A549 (cell line): Measurements from ENCODE around the gene IZUMO3. TPM values are rescaled to one million over a fixed set of nuclear protein-coding genes. Genes with fewer than 3 reads are reported as not detected.

Experiments
- ATAC-seq, 2 experiments: fragments of 200-7000 bp in 1 of 2; fragments of >200 bp in 1 of 2; cut with Nextera tagmentation in 1 of 2; cut with Tn5 transposase in 1 of 2; 3 replicates each; pipeline versions ENCODE4 v1.8.0 to v1.9.1; 2018 to 2020; ENCODE audit warnings: mild to moderate bottlenecking in 1 of 2, moderate library complexity in 1 of 2
- CTCF ChIA-PET: fragments of 300-600 bp; sonication (Branson Sonifier 250); formaldehyde crosslinking; extraction: SDS; loops from one replicate; lab custom pipeline; 2021; ENCODE audit warnings: antibody characterized with exemption, inconsistent platforms; lab: Yijun Ruan, JAX
- POLR2A ChIA-PET: fragments of 350-600 bp; formaldehyde crosslinking; extraction: SDS; loops from one replicate; lab custom pipeline; 2021; ENCODE audit warnings: antibody characterized with exemption, inconsistent platforms; lab: Yijun Ruan, JAX
- DNase-seq, 2 experiments: peaks; one replicate each; pipeline versions ENCODE4 v3.0.0 to v3.0.0-alpha.2; 2011 to 2016; ENCODE audit warnings: low read depth in 1 of 2, low spot score in 1 of 2
- FAIRE-seq: peaks from 2 replicates; lab custom pipeline; 2011; peaks lifted over from hg19 to GRCh38; lab: Jason Lieb, UNC
- H3K27ac ChIP-seq, 2 experiments: fragments of >200 bp; sonication (Bioruptor Twin); formaldehyde crosslinking; 3 replicates each; pipeline ENCODE4 v1.5.1; 2016 to 2017
- H3K4me1 ChIP-seq: fragments of >200 bp; sonication (Bioruptor Twin); formaldehyde crosslinking; 3 replicates; pipeline ENCODE4 v1.6.1; 2016
- H3K4me2 ChIP-seq: fragments of >200 bp; sonication (Bioruptor Twin); formaldehyde crosslinking; 3 replicates; pipeline ENCODE4 v1.6.1; 2016
- H3K4me3 ChIP-seq: fragments of >200 bp; sonication (Bioruptor Twin); formaldehyde crosslinking; 3 replicates; pipeline ENCODE4 v1.5.1; 2016
- H3K9me3 ChIP-seq: fragments of >200 bp; sonication (Bioruptor Twin); formaldehyde crosslinking; 3 replicates; pipeline ENCODE4 v1.6.1; 2016
- BCL3 ChIP-seq: fragments of >200 bp; sonication (Bioruptor Twin); formaldehyde crosslinking; IDR thresholded peaks from 3 replicates; pipeline ENCODE4 v1.6.1; 2016
- CEBPB ChIP-seq, 2 experiments: fragments of >200 bp in 1 of 2; sonication (Bioruptor Twin) in 1 of 2; formaldehyde crosslinking in 1 of 2; IDR thresholded peaks; 2 replicates each; pipeline ENCODE4 v1.6.1; 2012 to 2016
- HOXB13 ChIP-seq: fragments of 250-450 bp; sonication (Bioruptor Pico); IDR thresholded peaks from 2 replicates; pipeline ENCODE4 v1.5.0; 2020; ENCODE audit warnings: low read depth, mild to moderate bottlenecking, moderate library complexity
- JUNB ChIP-seq: fragments of >200 bp; sonication (Bioruptor Twin); formaldehyde crosslinking; IDR thresholded peaks from 2 replicates; pipeline ENCODE4 v1.6.1; 2016
- KDM1A ChIP-seq: fragments of 200-600 bp; sonication (generic); IDR thresholded peaks from 2 replicates; pipeline ENCODE4 v1.6.1; 2016; ENCODE audit warnings: low read depth, mild to moderate bottlenecking
- MYC ChIP-seq: IDR thresholded peaks from 2 replicates; pipeline ENCODE4 v1.6.1; 2012; ENCODE audit warnings: mild to moderate bottlenecking, inconsistent platforms, low read length, improper control_type of control experiment, borderline replicate concordance
- NR3C1 ChIP-seq: fragments of >200 bp; sonication (Bioruptor Twin); formaldehyde crosslinking; IDR thresholded peaks from 3 replicates; pipeline ENCODE4 v1.6.1; 2017
- POLR2AphosphoS2 ChIP-seq: conservative IDR thresholded peaks from 2 replicates; pipeline ENCODE4 v1.6.1; 2012; ENCODE audit warnings: low read length, improper control_type of control experiment, inconsistent platforms
- TFCP2L1 ChIP-seq: fragments of 250-450 bp; sonication (Bioruptor Pico); IDR thresholded peaks from 2 replicates; pipeline ENCODE4 v1.5.0; 2021; ENCODE audit warnings: mild to moderate bottlenecking
- TP53 ChIP-seq: fragments of 250-450 bp; sonication (Bioruptor Pico); IDR thresholded peaks from 2 replicates; pipeline ENCODE4 v1.5.0; 2021; ENCODE audit warnings: mild to moderate bottlenecking, moderate library complexity
- WGBS: methylation state at CpG from one replicate; pipeline ENCODE4 v1.1.6; 2017; ENCODE audit errors: missing lambda C conversion rate; 5-methylcytosine and 5-hydroxymethylcytosine counted together
- polyA plus RNA-seq, 4 experiments: library from polyadenylated mRNA; depleted of rRNA in 3 of 4; stranded (reverse); fragments of >200 nt; fragmentation: RNase III in 1 of 4; extraction: RNeasy Plus Mini Kit Qiagen cat#74134 plus additional on column Dnase treatment in 1 of 4; gene quantifications; 2 replicates in 3 of 4; 3 replicates in 1 of 4; pipeline ENCODE4 v1.2.3, GENCODE V29; 2011 to 2017
- TF ChIP-seq, protein P1 (sequence below): fragments of 450-650 bp; IDR thresholded peaks from 2 replicates; pipeline ENCODE4 v1.6.1; 2014; ENCODE audit warnings: antibody characterized with exemption

Gene IZUMO3
- polyA plus RNA-seq, 2 of the 4 experiments (the other 2 are of a cell fraction): not detected

DNA sequence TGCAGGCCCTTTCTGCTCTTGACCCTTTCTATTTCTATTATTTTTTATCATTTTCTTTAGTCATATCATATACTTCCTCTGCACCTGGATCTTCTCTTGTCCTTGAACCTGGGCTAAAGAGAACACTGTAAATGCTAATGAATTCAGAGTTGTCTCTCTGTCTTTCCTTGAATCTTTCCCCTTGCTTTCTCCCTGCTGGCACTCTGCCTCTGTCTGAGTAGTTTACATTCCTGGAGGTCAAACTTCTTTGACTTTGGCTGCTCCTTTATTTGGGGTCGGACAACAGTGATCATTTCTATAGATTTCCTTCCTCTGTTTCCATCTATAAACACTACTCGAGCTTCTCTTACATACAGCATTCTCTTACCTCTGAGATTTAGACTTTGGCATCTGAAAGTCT lies 47.1 kb downstream of the IZUMO3 start:
- no peaks in the 10 kb centered on the region for H3K4me1 ChIP-seq
- H3K4me3 ChIP-seq: no peak overlapping the region
- DNase-seq (no peak), ATAC-seq (no peak), FAIRE-seq (no peak)
- no peak overlapping the region for H3K4me2 ChIP-seq
- WGBS: 2% methylated on average over 2 of the region's 2 CpGs
- H3K9me3 ChIP-seq: no peaks in the 10 kb centered on the region
- no peak overlapping the region for H3K27ac ChIP-seq
- ChIA-PET CTCF (no interaction called here), POLR2A (no interaction called here)
- TF ChIP-seq MYC: no peak

DNA sequence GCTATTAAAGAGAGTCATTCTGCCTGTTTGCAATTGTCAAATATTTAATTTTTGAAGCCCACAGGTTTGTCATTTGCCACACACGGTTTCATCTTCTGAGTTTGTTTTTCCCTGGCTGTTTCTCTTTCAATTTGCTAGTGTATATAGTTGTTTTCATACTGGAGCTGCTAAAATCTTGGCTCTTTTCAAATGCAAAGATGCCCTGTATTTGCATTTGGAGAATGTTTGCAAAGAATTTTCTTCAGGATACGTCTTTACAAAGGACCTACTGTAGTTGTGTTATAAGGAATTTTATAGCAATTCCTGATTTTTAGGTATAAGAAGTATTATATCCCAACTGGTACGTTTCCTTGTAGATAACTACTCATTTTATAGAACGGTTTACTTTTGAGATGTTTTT lies 48.0 kb downstream of the IZUMO3 start:
- FAIRE-seq: no peak
- Histone ChIP-seq H3K9me3 (no peaks in the 10 kb centered on the region), H3K4me1 (no peaks in the 10 kb centered on the region), H3K4me3 (no peak overlapping the region), H3K4me2 (no peak overlapping the region), H3K27ac (no peak overlapping the region)
- no peak for DNase-seq
- under 1% methylated on average over 4 of the region's 4 CpGs for WGBS
- ChIA-PET POLR2A (no interaction called here), CTCF (no interaction called here)
- no peak for TF ChIP-seq CEBPB (IDR thresholded peaks at IDR 0.05)
- TF ChIP-seq HOXB13: no peak
- TF ChIP-seq, protein P1, sequence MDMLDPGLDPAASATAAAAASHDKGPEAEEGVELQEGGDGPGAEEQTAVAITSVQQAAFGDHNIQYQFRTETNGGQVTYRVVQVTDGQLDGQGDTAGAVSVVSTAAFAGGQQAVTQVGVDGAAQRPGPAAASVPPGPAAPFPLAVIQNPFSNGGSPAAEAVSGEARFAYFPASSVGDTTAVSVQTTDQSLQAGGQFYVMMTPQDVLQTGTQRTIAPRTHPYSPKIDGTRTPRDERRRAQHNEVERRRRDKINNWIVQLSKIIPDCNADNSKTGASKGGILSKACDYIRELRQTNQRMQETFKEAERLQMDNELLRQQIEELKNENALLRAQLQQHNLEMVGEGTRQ: no peak
- TF ChIP-seq JUNB: no peak
- no peak for TF ChIP-seq NR3C1
- TF ChIP-seq POLR2AphosphoS2: no peak
- TF ChIP-seq TFCP2L1 (CRISPR knock-in tag): no peak
- no peak for TF ChIP-seq BCL3
- TF ChIP-seq MYC: no peak
- TF ChIP-seq TP53 (CRISPR knock-in tag): no peak
- TF ChIP-seq KDM1A: no peak
- no peak for ATAC-seq
